ENCODE measurements around the gene TIE1.

The TIE1 gene

DNA sequence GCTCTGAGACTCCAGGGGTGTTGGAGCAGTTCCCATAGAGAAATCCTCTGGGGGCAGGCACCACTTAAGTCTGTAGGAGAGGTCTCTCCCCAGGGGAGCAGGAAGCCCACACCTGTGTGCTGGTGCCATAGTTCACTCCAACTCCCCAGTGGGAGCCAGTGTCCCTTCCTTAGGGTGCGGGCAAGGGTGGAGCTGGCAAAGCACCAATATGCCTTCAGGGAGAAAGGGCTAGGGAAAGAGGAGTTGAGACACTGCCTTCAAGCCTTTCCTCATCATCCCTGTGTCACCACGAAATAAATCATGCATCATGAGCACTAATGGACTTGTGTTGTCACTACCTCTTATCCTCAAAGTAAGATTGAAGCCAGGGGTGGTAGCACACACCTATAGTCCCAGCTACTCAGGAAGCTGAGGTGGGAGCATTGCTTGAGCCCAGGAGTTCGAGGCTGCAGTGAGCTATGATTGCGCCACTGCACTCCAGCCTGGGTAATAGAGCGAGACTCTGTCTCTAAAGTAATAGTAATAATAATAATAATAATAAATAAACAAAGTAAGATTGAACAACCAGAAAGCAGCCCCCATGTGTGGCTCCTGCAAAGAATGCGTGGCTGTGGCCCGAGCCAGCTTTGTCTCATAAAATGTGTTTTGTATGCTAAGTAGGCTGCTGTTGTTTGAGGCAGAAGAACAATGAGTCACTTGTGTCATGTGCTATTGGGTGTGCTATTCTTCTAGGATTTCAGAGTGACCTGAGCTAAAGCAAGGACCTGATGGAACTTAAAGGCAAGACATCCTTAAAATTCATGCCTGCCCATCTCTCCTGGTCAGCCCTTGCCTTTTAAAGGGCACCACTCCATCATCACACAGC lies 6.7 kb upstream of the TIE1 start:
- peak; percentile 64 for DNase-seq (ENCODE audit: low spot score)

DNA sequence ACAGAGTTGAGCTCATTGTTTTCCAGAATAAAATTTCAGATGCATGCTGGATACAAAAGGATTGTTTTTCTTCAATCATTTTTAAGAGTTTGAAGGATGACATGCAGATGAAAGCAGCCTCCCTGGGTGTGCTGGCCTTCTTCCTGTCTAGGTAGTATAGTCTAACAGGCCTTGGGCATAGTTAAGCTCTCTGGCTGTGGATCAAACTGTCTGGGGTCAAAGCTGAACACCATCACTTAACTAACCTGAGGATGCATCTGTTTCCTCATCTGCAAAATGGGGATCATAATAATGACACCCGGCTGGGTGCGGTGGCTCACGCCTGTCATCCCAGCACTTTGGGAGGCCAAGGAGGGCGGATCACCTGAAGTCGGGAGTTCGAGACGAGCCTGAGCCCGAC lies 6.0 kb upstream of the TIE1 start:
- no peak for DNase-seq (ENCODE audit: low spot score)

DNA sequence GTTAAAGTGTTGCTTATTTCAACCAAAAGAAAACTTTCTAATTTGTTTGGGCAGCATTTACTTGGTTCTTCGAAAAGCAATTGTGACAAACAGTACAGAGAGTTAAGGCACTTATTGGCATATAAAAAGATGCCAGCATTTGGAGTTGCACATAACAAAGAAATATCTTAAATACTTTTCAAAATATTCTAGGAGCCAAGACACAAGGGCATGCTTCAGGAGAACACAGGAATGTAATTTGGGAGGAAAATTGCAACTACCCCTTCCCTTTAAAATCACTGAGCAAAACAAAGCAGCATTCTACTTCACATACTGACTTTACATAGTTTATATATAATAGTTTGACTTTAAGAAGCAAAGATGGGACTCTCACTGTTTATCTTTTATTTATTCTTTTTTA lies 4.6 kb upstream of the TIE1 start:
- peak; percentile 45 for DNase-seq (ENCODE audit: low spot score)

DNA sequence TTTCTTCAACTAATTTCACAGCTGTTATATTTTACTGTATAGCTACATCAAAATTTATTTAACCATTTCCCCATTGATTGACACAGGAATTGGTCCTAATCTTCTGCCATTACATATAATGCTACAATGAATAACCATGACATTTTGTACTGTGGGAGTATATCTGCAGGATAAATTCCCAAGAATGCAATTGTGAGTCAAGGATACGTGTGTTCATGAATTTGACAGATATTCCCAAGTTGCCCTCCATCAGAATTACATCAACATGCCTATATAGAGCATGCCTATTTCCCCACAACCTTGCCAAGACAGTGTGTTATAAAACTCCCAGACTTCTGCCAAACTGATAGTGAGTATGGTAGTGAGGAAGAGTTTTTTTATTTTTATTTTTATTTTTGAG lies 2.7 kb upstream of the TIE1 start:
- DNase-seq (ENCODE audit: low spot score) = no peak

DNA sequence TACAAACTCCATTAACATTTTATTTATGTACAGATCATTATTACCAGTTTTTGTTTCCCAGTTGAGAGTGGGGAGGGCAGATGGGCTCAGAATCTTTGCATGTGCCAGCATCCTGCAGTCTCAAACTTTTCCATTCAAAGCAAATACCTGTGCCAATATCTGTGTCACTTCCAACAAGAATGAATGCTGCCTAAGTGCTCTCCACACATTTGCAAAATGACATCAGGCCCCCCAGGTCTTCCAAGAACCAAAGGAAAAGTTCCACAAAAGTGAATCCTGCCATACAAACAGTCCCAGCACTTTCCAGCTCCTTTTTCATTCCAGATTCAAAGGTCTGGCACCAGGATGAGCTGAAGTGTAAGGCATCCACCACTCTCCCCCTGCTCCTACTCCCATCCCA lies 1.7 kb upstream of the TIE1 start:
- DNase-seq (ENCODE audit: low spot score) = no peak

DNA sequence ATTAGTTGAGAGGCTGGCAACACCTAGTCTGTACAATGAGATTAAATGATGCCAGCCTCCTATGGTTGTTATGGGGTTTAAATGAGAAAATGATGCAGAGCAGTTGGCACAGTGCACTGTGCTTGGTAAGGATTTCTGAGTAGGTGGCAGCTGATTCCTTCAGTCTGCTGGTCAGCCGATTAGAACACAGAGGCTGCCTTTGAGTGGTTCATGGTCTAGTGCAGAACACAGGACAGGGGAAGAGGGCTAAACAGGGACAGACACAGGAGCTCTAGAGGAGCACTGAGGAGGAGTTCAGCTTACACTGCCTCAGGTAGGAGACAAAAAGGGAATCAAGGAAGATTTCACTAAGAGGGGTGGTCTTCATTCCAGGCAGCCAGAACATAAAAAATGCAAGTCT lies 1.4 kb downstream of the TIE1 start:
- no peak for DNase-seq (ENCODE audit: low spot score)

DNA sequence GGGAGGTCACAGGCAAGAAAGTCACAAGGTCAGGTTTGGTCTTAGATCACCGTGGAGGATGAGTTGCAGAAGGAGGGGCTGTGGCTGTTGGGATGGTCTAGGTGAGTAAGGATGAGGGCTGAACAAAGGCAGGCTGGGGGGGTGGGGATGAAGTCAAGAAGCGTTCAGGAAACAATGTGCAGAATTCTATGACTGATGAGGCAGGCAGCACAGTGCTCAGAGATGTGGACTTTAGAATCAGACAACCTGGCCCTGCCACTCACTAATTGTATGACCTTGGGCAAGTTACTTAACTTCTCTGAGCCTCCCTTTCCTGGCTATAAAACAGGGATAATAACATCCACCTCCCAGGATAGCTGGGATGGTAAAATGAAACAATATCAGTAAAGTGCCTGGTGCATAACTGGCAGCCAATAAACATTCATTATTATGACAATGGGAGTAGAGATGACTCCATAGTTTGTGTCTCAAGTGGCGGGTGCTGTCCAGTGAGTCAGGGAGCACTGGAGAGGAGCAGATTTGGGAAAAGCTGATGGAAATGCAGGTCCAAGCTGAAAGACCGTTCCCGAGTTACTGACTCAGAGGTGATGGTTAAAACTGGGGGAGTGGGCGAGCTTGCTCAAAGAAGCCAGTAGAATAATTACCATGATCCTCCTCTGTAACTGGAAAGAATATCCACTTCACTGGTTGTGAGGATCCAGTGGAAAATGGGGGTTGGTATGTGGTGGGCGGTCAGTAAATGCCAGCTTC lies 2.1 kb downstream of the TIE1 start:
- no peak for DNase-seq (ENCODE audit: low spot score)

DNA sequence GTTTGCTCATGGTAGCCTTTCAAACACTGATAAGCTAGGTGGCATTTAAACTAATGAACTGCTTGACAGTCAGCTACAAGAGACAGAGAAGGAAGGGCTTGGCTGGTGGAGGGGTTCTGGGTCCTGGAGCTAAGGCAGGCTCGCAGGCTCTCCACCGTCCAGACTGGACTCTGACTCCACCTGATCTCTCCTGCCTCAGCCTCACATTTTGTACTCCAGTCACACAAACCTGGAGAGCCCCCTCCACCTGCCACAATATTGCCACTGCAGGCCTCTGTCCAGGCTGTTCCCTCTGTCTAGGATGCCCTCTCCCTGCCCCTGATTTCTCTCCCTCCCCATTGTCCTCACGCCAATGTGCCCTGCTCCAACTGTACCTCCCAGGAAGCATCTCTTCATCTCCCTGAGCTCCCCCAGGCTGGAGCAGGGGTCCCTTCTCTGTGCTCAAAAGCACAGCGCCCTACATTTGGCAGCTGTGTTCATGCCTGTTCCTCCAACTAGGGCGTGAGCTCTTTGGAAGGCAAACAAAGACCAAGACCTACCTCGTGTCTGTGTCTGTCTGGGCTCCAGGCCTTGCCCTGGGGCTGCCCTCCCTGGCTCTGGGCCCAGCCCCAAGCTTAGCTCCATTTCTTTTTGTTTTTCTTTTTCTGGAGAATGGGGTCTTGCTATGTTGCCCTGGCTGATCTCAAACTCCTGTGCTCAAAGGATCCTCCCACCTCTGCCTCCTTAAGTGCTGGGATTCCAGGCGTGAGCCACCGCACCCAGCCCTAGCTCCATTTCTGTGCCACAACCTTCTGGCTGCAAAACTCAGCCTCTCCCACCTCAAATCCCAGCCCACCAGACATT lies 2.9 kb downstream of the TIE1 start:
- no peak for DNase-seq (ENCODE audit: low spot score)

DNA sequence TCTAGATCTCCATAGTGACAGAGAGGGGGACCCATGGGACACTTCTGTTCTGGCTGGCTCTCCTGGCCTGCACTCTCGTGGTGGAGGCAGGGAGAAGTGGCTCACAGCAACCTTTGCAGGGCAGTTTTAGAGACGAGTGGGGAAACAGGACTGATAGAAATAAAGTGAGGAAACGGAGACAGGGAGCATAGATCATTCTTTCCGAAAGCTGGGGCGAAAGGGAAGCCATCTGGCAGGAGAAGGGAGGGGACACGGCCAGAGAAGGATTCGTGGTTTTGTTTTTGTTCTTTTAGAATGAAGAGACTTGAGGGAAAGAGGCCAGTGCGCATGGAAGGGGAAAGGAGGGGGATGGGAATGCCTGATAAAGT lies 3.5 kb downstream of the TIE1 start:
- DNase-seq (ENCODE audit: low spot score) = no peak

DNA sequence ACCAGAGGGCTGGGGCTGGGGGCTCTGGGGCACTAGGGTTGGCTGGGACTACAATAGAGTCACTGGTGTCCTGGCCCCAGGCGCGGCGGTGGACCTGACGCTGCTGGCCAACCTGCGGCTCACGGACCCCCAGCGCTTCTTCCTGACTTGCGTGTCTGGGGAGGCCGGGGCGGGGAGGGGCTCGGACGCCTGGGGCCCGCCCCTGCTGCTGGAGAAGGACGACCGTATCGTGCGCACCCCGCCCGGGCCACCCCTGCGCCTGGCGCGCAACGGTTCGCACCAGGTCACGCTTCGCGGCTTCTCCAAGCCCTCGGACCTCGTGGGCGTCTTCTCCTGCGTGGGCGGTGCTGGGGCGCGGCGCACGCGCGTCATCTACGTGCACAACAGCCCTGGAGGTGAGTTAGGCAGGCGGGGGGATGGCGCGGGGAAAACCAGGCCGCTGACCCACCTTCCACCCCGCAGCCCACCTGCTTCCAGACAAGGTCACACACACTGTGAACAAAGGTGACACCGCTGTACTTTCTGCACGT lies 4.1 kb downstream of the TIE1 start:
- DNase-seq (ENCODE audit: low spot score) = no peak

DNA sequence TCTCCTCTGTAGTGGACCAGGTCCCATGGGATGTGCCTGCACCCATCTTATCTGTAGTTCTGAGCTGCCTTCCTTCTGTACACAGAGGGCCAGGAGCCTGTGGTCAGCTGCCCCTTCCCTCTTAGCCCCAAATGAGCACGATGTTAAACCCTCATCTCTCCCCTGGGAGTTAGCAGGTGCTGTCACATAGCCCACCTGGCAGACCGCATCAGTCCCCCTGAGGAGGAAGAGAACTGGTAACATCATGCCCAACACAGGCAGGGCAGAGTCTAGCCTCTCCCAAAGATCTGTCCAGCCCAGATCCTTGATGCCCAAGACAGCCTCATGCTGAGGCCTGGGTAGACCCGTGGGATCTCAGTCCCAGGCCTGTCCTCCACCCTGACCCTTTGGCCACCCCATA lies 4.7 kb downstream of the TIE1 start:
- DNase-seq (ENCODE audit: low spot score) = no peak

DNA sequence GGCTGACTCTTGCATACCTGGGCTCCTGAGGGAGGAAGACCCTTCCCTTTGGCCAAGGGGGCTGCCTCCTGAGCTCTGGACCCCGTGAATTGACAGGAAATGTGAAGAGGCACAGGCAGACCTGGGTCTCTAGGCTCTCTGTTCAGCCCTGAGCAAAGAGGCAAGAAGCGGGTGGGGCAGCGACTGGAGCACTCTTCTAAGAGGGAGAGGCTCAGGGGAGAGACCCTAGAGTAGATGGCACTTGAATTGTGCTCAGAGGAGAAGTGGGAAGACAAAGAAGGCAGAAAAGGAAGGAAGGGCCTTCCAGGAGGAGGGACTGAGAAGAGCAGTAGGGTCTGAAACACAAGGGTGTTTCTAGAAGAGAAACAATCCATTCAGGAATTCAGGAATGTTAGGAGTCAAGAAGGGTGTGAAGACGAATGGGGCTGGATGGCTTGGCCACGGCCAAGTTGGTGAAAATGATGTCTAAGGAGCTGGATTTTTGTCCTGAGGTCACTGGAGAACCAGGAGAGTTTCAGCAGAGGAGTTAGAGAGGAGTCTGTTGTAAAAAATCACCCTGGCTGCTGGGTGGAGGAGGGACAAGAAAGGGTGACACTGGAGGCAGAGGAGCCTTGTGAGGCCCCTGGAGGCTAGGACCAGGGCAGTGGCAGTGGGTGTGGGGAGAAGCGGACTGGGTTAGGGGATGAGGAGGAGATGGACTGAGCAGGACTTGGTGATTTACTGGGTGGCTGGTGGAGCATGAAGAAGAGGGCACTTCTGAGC lies 5.3 kb downstream of the TIE1 start:
- no peak for DNase-seq (ENCODE audit: low spot score)

DNA sequence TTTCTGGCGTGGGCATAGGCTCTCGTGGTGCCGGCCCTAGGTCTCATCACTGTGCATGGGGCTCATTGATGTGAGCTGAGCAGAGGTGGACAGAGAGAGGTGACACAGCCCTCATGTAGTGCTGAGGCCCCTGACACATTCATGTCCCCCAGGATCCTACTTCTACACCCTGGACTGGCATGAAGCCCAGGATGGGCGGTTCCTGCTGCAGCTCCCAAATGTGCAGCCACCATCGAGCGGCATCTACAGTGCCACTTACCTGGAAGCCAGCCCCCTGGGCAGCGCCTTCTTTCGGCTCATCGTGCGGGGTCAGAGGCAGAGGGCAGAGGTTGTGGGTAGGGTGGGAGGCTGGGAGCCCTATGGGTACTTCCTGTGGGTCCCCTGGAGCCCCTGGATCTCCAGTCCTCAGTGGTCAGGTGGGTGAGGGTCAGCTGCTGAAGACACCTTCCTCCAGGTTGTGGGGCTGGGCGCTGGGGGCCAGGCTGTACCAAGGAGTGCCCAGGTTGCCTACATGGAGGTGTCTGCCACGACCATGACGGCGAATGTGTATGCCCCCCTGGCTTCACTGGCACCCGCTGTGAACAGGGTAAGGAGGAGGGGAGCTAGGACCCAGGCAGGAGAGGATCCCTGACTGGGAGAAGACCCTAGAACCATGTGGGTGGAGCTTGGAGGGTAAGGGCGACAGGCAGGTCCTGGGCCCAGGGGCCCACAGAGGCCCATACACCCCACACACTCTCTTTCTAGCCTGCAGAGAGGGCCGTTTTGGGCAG lies 6.1 kb downstream of the TIE1 start:
- DNase-seq (ENCODE audit: low spot score) = no peak

DNA sequence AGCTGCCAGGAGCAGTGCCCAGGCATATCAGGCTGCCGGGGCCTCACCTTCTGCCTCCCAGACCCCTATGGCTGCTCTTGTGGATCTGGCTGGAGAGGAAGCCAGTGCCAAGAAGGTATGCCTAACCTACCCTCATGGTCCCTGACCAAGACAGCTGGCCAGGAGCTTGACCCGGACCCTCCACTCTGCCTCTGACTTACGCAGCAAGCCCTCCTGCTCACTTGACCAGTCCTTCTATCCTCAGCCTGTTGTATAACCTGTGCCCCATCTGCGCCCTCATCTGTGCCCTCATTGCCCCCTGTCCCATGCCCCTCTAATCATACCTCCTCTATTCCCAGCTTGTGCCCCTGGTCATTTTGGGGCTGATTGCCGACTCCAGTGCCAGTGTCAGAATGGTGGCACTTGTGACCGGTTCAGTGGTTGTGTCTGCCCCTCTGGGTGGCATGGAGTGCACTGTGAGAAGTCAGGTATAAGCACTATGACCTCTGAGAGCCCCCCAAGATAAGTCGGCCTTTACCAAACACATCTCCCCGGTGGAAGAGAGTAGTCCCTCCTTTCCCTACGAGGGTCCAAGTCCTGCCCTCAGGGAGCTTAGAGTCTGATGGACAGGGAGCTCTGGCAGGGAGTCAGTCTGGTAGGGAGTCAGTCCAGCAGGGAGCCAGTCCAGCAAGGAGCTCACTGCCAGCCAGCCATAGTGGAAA lies 6.8 kb downstream of the TIE1 start:
- DNase-seq (ENCODE audit: low spot score) = no peak

DNA sequence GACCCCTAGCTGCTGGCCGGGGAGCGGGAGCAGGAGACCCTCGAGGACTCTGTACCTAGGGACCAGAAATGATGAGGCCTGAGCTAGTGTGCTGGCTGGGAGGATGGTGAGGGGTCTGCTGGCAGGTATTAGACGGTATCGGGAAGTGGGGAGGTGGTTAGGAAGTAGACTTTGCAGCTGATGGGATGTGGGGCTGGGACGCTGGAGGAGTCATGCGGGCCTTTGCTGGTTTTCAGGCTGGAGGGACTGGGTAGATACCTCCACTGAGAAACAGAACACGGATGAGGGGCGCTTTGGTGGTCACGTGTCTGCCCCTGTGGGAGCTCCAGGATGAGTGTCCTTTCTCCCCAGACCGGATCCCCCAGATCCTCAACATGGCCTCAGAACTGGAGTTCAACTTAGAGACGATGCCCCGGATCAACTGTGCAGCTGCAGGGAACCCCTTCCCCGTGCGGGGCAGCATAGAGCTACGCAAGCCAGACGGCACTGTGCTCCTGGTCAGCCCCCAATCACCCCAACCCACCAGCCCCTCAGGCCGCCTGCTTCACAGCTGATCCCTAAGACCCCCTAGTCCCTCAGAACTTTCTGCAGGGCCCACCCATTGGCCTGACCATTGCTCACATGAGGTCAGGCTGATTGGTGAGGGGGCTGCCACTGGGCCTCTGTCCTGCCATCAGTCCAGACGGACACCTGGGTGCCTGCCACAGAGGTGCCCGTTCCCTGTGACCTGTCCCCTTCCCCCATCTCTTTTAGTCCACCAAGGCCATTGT lies 8.0 kb downstream of the TIE1 start:
- no peak for DNase-seq (ENCODE audit: low spot score)

DNA sequence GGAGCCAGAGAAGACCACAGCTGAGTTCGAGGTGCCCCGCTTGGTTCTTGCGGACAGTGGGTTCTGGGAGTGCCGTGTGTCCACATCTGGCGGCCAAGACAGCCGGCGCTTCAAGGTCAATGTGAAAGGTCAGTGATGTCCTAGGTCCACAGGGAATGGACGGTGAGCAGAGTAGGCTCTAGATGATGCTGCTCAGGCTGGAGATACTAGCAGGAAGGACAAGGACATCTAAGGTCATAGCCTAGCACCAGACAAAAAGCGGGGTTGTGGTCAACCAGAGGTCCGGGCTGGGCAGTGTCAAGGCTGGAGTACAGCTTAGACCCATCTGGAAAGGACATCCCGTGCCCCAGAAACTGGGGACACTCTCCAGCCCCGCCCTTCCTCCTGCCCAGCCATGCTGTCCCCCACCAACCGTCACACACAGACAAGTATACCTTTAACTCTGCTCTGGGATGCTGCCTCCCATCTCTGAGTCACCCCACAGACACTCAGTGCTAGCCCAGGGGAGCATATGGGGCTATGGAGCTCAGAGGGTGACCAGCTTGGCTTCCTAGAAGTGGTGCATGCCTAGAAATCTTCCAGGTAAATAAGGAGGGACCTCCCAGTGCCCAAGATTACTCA lies 8.7 kb downstream of the TIE1 start:
- no peak for DNase-seq (ENCODE audit: low spot score)

DNA sequence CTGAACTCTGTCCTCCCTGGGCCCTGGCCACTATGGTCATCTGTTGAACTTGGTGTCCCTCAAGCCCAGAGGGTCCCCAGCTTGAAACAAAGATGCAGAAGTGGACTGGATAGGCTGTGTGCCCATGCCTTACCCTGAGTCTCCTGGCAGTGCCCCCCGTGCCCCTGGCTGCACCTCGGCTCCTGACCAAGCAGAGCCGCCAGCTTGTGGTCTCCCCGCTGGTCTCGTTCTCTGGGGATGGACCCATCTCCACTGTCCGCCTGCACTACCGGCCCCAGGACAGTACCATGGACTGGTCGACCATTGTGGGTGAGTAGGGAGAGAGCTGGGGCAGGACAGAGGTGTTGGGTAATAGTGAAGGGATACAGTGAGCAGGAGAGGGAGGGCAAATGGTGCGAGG lies 10.7 kb downstream of the TIE1 start:
- no peak for DNase-seq (ENCODE audit: low spot score)

DNA sequence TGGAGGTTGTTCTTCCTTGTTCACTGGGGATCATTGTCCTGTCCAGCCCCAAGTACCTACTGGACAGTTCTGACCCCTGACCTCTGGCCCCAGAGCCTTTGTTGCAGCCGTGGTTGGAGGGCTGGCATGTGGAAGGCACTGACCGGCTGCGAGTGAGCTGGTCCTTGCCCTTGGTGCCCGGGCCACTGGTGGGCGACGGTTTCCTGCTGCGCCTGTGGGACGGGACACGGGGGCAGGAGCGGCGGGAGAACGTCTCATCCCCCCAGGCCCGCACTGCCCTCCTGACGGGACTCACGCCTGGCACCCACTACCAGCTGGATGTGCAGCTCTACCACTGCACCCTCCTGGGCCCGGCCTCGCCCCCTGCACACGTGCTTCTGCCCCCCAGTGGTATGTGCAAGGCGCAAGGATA lies 11.4 kb downstream of the TIE1 start:
- DNase-seq (ENCODE audit: low spot score) = no peak

All from GM03348 (cell line).